GM12878 (cell line): ENCODE measurements around the gene LRRC7.

Experiments used
- BHLHE40 ChIP-seq, 2 experiments: fragments of 450-650 bp in 1 of 2; IDR thresholded peaks; 2 replicates each; pipeline ENCODE4 v1.6.1; 2011 to 2017; ENCODE audit warnings: low read depth in 2 of 2, borderline replicate concordance in 1 of 2, improper control_type of control experiment in 1 of 2, low read length in 1 of 2, mild to moderate bottlenecking in 1 of 2
- EP300 ChIP-seq, 2 experiments: fragments of 150-350 bp in 1 of 2; IDR thresholded peaks; 2 replicates each; pipeline ENCODE4 v1.6.1; 2011 to 2012; ENCODE audit warnings: low read depth in 2 of 2, low read length in 2 of 2, borderline replicate concordance in 1 of 2, improper control_type of control experiment in 1 of 2, inconsistent platforms in 1 of 2; ENCODE audit not compliant: control insufficient read depth in 1 of 2
- KDM1A ChIP-seq: fragments of 200-600 bp; sonication (generic); IDR thresholded peaks from 2 replicates; pipeline ENCODE4 v1.6.1; 2016; ENCODE audit warnings: borderline replicate concordance
- NFYA ChIP-seq: IDR thresholded peaks from 2 replicates; pipeline ENCODE4 v1.6.1; 2011; ENCODE audit warnings: low read depth, mild to moderate bottlenecking, low read length, improper control_type of control experiment, borderline replicate concordance
- NR2C2 ChIP-seq: IDR thresholded peaks from 2 replicates; pipeline ENCODE4 v1.6.1; 2011; ENCODE audit warnings: borderline replicate concordance, low read depth; ENCODE audit not compliant: control insufficient read depth, insufficient read length
- POLR2A ChIP-seq: IDR thresholded peaks from 2 replicates; pipeline ENCODE4 v1.6.1; 2011; ENCODE audit warnings: low read depth, mild to moderate bottlenecking, low read length
- POLR2AphosphoS2 ChIP-seq: IDR thresholded peaks from 2 replicates; pipeline ENCODE4 v1.6.1; 2011; ENCODE audit warnings: low read depth, mild to moderate bottlenecking, low read length, improper control_type of control experiment, moderate library complexity
- RAD21 ChIP-seq: IDR thresholded peaks from 2 replicates; pipeline ENCODE4 v1.6.1; 2011; ENCODE audit warnings: mild to moderate bottlenecking, low read depth, low read length, moderate library complexity; ENCODE audit not compliant: insufficient read depth
- TF ChIP-seq, protein P1 (sequence below), 3 experiments: IDR thresholded peaks in 2 of 3; conservative IDR thresholded peaks in 1 of 3; 2 replicates each; pipeline ENCODE4 v1.5.1; 2011; ENCODE audit warnings: low read depth in 3 of 3, low read length in 3 of 3, mild to moderate bottlenecking in 3 of 3, control low read depth in 2 of 3, moderate library complexity in 2 of 3, inconsistent platforms in 1 of 3, mixed read lengths in 1 of 3; ENCODE audit not compliant: control insufficient read depth in 2 of 3, insufficient read depth in 1 of 3; ENCODE audit errors: extremely low read depth in 1 of 3
- TF ChIP-seq, protein P2 (sequence below): IDR thresholded peaks from 2 replicates; pipeline ENCODE4 v1.6.1; 2011; ENCODE audit warnings: low read depth, mild to moderate bottlenecking, low read length, moderate library complexity, borderline replicate concordance; ENCODE audit errors: extremely low read depth
- TF ChIP-seq, protein P3 (sequence below): fragments of 450-650 bp; IDR thresholded peaks from 2 replicates; pipeline ENCODE4 v1.6.1; 2014; ENCODE audit warnings: mild to moderate bottlenecking
- TF ChIP-seq, protein P4 (sequence below): IDR thresholded peaks from 2 replicates; pipeline ENCODE4 v1.6.1; 2012; ENCODE audit warnings: mild to moderate bottlenecking, low read depth, low read length

DNA sequence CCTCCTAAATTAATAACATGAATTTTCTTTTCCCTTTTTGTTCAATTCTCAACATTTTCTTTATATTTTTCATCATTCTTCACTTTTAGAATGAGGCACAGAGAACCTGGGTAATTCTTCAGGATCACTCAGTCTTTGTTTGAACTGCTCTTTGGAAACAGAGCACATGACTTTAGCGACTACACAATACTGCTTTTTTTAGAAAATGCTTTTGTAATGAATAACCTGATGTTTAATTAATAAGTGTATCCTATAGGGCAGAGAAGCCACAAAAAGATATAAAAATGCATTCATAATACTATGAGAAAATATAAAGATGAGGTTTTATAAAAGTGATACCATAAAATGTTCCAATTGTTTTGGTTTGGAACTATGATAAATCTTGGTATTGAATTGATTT, 77.8 kb downstream of the LRRC7 start:
- TF ChIP-seq, protein P1, sequence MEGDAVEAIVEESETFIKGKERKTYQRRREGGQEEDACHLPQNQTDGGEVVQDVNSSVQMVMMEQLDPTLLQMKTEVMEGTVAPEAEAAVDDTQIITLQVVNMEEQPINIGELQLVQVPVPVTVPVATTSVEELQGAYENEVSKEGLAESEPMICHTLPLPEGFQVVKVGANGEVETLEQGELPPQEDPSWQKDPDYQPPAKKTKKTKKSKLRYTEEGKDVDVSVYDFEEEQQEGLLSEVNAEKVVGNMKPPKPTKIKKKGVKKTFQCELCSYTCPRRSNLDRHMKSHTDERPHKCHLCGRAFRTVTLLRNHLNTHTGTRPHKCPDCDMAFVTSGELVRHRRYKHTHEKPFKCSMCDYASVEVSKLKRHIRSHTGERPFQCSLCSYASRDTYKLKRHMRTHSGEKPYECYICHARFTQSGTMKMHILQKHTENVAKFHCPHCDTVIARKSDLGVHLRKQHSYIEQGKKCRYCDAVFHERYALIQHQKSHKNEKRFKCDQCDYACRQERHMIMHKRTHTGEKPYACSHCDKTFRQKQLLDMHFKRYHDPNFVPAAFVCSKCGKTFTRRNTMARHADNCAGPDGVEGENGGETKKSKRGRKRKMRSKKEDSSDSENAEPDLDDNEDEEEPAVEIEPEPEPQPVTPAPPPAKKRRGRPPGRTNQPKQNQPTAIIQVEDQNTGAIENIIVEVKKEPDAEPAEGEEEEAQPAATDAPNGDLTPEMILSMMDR (IDR thresholded peaks at IDR 0.05 in 2 of 3, conservative IDR thresholded peaks at IDR 0.05 in 1 of 3; ENCODE audit: control insufficient read depth in 2 of 3, extremely low read depth in 1 of 3, insufficient read depth in 1 of 3, low read depth in 3 of 3, low read length in 3 of 3), result no peak
- TF ChIP-seq POLR2A, result no peak
- TF ChIP-seq, protein P2, sequence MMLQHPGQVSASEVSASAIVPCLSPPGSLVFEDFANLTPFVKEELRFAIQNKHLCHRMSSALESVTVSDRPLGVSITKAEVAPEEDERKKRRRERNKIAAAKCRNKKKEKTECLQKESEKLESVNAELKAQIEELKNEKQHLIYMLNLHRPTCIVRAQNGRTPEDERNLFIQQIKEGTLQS, result no peak
- TF ChIP-seq NFYA, result no peak
- no peak for TF ChIP-seq RAD21
- TF ChIP-seq, protein P3, sequence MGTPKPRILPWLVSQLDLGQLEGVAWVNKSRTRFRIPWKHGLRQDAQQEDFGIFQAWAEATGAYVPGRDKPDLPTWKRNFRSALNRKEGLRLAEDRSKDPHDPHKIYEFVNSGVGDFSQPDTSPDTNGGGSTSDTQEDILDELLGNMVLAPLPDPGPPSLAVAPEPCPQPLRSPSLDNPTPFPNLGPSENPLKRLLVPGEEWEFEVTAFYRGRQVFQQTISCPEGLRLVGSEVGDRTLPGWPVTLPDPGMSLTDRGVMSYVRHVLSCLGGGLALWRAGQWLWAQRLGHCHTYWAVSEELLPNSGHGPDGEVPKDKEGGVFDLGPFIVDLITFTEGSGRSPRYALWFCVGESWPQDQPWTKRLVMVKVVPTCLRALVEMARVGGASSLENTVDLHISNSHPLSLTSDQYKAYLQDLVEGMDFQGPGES, result no peak
- no peak for TF ChIP-seq BHLHE40 (IDR thresholded peaks at IDR 0.05; ENCODE audit: borderline replicate concordance in 1 of 2, low read depth in 2 of 2, low read length in 1 of 2)
- TF ChIP-seq NR2C2, result no peak
- no peak for TF ChIP-seq KDM1A
- TF ChIP-seq, protein P4, sequence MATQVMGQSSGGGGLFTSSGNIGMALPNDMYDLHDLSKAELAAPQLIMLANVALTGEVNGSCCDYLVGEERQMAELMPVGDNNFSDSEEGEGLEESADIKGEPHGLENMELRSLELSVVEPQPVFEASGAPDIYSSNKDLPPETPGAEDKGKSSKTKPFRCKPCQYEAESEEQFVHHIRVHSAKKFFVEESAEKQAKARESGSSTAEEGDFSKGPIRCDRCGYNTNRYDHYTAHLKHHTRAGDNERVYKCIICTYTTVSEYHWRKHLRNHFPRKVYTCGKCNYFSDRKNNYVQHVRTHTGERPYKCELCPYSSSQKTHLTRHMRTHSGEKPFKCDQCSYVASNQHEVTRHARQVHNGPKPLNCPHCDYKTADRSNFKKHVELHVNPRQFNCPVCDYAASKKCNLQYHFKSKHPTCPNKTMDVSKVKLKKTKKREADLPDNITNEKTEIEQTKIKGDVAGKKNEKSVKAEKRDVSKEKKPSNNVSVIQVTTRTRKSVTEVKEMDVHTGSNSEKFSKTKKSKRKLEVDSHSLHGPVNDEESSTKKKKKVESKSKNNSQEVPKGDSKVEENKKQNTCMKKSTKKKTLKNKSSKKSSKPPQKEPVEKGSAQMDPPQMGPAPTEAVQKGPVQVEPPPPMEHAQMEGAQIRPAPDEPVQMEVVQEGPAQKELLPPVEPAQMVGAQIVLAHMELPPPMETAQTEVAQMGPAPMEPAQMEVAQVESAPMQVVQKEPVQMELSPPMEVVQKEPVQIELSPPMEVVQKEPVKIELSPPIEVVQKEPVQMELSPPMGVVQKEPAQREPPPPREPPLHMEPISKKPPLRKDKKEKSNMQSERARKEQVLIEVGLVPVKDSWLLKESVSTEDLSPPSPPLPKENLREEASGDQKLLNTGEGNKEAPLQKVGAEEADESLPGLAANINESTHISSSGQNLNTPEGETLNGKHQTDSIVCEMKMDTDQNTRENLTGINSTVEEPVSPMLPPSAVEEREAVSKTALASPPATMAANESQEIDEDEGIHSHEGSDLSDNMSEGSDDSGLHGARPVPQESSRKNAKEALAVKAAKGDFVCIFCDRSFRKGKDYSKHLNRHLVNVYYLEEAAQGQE, result no peak
- no peak for TF ChIP-seq EP300 (IDR thresholded peaks at IDR 0.05; ENCODE audit: borderline replicate concordance in 1 of 2, control insufficient read depth in 1 of 2, low read depth in 2 of 2, low read length in 2 of 2)
- no peak for TF ChIP-seq POLR2AphosphoS2
